IMR-90 (cell line): ENCODE results near the gene FBRS. TPM values are rescaled to one million over a fixed set of nuclear protein-coding genes. Genes with fewer than 3 reads are reported as not detected.

ENCODE experiments used
- ATAC-seq: fragments of 200-7000 bp; cut with Tn5 transposase; 2 replicates; pipeline ENCODE4 v1.9.1; 2020; ENCODE audit warnings: low read depth, mild to moderate bottlenecking, moderate library complexity
- BruUV-seq: library from RNA; stranded (reverse); fragments of 400-500 nt; replicated peaks from 2 replicates; lab custom pipeline; 2021; lab: Mats Ljungman, UMichigan
- CTCF ChIA-PET: fragments of 300-600 bp; formaldehyde crosslinking; extraction: SDS; loops from one replicate; lab custom pipeline; 2021; ENCODE audit warnings: antibody characterized with exemption; lab: Yijun Ruan, JAX
- POLR2A ChIA-PET: fragments of 300-600 bp; sonication (Branson Sonifier 250); formaldehyde crosslinking; loops from one replicate; lab custom pipeline; 2022; ENCODE audit warnings: antibody characterized with exemption; ENCODE audit not compliant: unreplicated experiment; lab: Charles Lee
- DNase-seq: peaks from one replicate; pipeline ENCODE4 v3.0.0; 2013
- H2AFZ ChIP-seq: replicated peaks from 2 replicates; pipeline ENCODE3; 2013; ENCODE audit warnings: low read length, mild to moderate bottlenecking; ENCODE audit not compliant: poor library complexity
- H2AK5ac ChIP-seq: 2 replicates; pipeline ENCODE4 v1.6.1; 2013; ENCODE audit warnings: low read depth, low read length, inconsistent platforms
- H2AK9ac ChIP-seq: replicated peaks from 2 replicates; pipeline ENCODE3; 2013; ENCODE audit warnings: mild to moderate bottlenecking, low read depth, low read length, moderate library complexity; ENCODE audit not compliant: poor library complexity
- H2BK120ac ChIP-seq: 2 replicates; pipeline ENCODE4 v1.6.1; 2013; ENCODE audit warnings: low read depth, low read length, inconsistent platforms
- H2BK15ac ChIP-seq: 3 replicates; pipeline ENCODE4 v1.6.1; 2013; ENCODE audit warnings: low read depth, low read length, inconsistent platforms
- H2BK20ac ChIP-seq: 2 replicates; pipeline ENCODE4 v1.6.1; 2013; ENCODE audit warnings: low read depth, mild to moderate bottlenecking, inconsistent platforms, low read length, moderate library complexity
- H2BK5ac ChIP-seq: 2 replicates; pipeline ENCODE4 v1.6.1; 2013; ENCODE audit warnings: mild to moderate bottlenecking, low read depth, low read length, inconsistent platforms; ENCODE audit not compliant: poor library complexity, severe bottlenecking
- H3K14ac ChIP-seq: replicated peaks from 2 replicates; pipeline ENCODE4 v1.6.1; 2013; ENCODE audit warnings: low read depth, low read length, inconsistent platforms
- H3K18ac ChIP-seq: 2 replicates; pipeline ENCODE4 v1.6.1; 2013; ENCODE audit warnings: low read depth, low read length, control low read depth
- H3K23ac ChIP-seq: 2 replicates; pipeline ENCODE4 v1.6.1; 2013; ENCODE audit warnings: low read depth, low read length, inconsistent platforms
- H3K27ac ChIP-seq: 2 replicates; pipeline ENCODE4 v1.5.1; 2013; ENCODE audit warnings: mild to moderate bottlenecking, control low read depth, low read length; ENCODE audit not compliant: insufficient read depth
- H3K27me3 ChIP-seq: 2 replicates; pipeline ENCODE4 v1.6.1; 2013; ENCODE audit warnings: low read length; ENCODE audit not compliant: control insufficient read depth, insufficient read depth
- H3K36me3 ChIP-seq: 2 replicates; pipeline ENCODE4 v1.6.1; 2013; ENCODE audit warnings: low read length, mixed read lengths; ENCODE audit not compliant: control insufficient read depth, insufficient read depth
- H3K4ac ChIP-seq: 2 replicates; pipeline ENCODE4 v1.6.1; 2013; ENCODE audit warnings: low read depth, low read length, inconsistent platforms
- H3K4me1 ChIP-seq: 2 replicates; pipeline ENCODE4 v1.6.1; 2013; ENCODE audit warnings: low read length, mixed read lengths; ENCODE audit not compliant: control insufficient read depth, insufficient read depth
- H3K4me2 ChIP-seq: 2 replicates; pipeline ENCODE4 v1.6.1; 2013; ENCODE audit warnings: low read depth, mild to moderate bottlenecking, control low read depth, low read length, moderate library complexity
- H3K4me3 ChIP-seq: 2 replicates; pipeline ENCODE4 v1.5.1; 2013; ENCODE audit warnings: low read depth, mild to moderate bottlenecking, control low read depth, low read length, moderate library complexity; ENCODE audit not compliant: insufficient read depth
- H3K56ac ChIP-seq: 2 replicates; pipeline ENCODE4 v1.6.1; 2013; ENCODE audit warnings: low read length, inconsistent platforms; ENCODE audit not compliant: insufficient read depth; ENCODE audit errors: extremely low read depth
- H3K79me1 ChIP-seq, 2 experiments: 2 replicates each; pipeline ENCODE4 v1.6.1; 2013; ENCODE audit warnings: low read length in 2 of 2, inconsistent platforms in 1 of 2, low read depth in 1 of 2
- H3K9ac ChIP-seq: 2 replicates; pipeline ENCODE4 v1.6.1; 2013; ENCODE audit warnings: low read depth, low read length, control low read depth
- H3K9me1 ChIP-seq: 2 replicates; pipeline ENCODE4 v1.6.1; 2013; ENCODE audit warnings: low read length, inconsistent platforms; ENCODE audit not compliant: insufficient read depth
- H3K9me3 ChIP-seq: 2 replicates; pipeline ENCODE4 v1.6.1; 2013; ENCODE audit warnings: low read length; ENCODE audit not compliant: control insufficient read depth, insufficient read depth
- H4K20me1 ChIP-seq: 2 replicates; pipeline ENCODE4 v1.6.1; 2013; ENCODE audit warnings: low read length, inconsistent platforms; ENCODE audit not compliant: insufficient read depth
- H4K5ac ChIP-seq: 2 replicates; pipeline ENCODE4 v1.6.1; 2013; ENCODE audit warnings: mild to moderate bottlenecking, low read depth, low read length, control low read depth
- H4K8ac ChIP-seq, 2 experiments: 2 replicates each; pipeline ENCODE4 v1.6.1; 2013; ENCODE audit warnings: low read depth in 2 of 2, low read length in 2 of 2, control low read depth in 1 of 2, inconsistent platforms in 1 of 2
- H4K91ac ChIP-seq: 2 replicates; pipeline ENCODE4 v1.6.1; 2013; ENCODE audit warnings: low read depth, low read length, inconsistent platforms; ENCODE audit not compliant: insufficient read depth
- BHLHE40 ChIP-seq: fragments of 150-350 bp; IDR thresholded peaks from 2 replicates; pipeline ENCODE4 v1.6.1; 2016; ENCODE audit warnings: mild to moderate bottlenecking, low read depth, low read length
- CTCF ChIP-seq: conservative IDR thresholded peaks from 2 replicates; pipeline ENCODE4 v1.5.1; 2012; ENCODE audit warnings: mild to moderate bottlenecking, low read depth, low read length, improper control_type of control experiment
- MAZ ChIP-seq: IDR thresholded peaks from 2 replicates; pipeline ENCODE4 v1.6.1; 2012; ENCODE audit warnings: low read depth, mild to moderate bottlenecking, low read length, improper control_type of control experiment, moderate library complexity, borderline replicate concordance
- MXI1 ChIP-seq: IDR thresholded peaks from 2 replicates; pipeline ENCODE4 v1.6.1; 2012; ENCODE audit warnings: low read depth, mild to moderate bottlenecking, low read length, moderate library complexity, borderline replicate concordance
- WGBS, 2 experiments: methylation state at CpG; one replicate each; pipeline versions ENCODE4 v1.1.5 to v1.1.7; 2013; ENCODE audit warnings: missing lambda C conversion rate in 2 of 2; ENCODE audit not compliant: insufficient read length in 1 of 2; ENCODE audit errors: extremely low coverage in 2 of 2; 5-methylcytosine and 5-hydroxymethylcytosine counted together
- dilution Hi-C: fragments of 300-500 bp; cut with HindIII; formaldehyde crosslinking; loops from one replicate; pipeline ENCODE4 v1.14.3; 2018; ENCODE audit warnings: low sequenced_read_pairs; ENCODE audit not compliant: unreplicated experiment
- in situ Hi-C: fragments of 300-500 bp; cut with MboI; formaldehyde crosslinking; loops from 3 replicates; pipeline ENCODE4 v1.14.3; 2019; ENCODE audit warnings: low sequenced_read_pairs, inconsistent platforms, mixed read lengths
- intact Hi-C: fragments of 100-400 bp; cut with micrococcal nuclease; formaldehyde crosslinking; loops from 2 replicates; pipeline ENCODE4 v1.10.0; 2022
- polyA plus RNA-seq, 3 experiments: library from polyadenylated mRNA; depleted of rRNA; stranded (reverse); fragments of >200 nt; gene quantifications; 2 replicates each; pipeline ENCODE4 v1.2.3, GENCODE V29; 2012; ENCODE audit warnings: low replicate concordance in 1 of 3
- total RNA-seq: library from RNA; depleted of rRNA; stranded (reverse); fragments of >200 nt; gene quantifications from 2 replicates; pipeline ENCODE4 v1.2.3, GENCODE V29; 2012

Gene FBRS
- total and polyA plus RNA-seq, 2 of the 4 experiments (the other 2 are of a cell fraction): 2.0 to 22.4 TPM

- peak overlapping the region; percentile 99 for H2AFZ ChIP-seq
- 2% methylated on average over 22 of the region's 84 CpGs; no CpG with 5 or more reads in 1 of the 2 experiments for WGBS, 2 experiments
- intact Hi-C loops: loop anchor here (2.0 kb wide), 1 partner anchor 133 kb away; the partner anchor contains the start of gene ZNF768
Measured at GRCh38 chr16:30659507-30660423, 1.5 kb downstream of the FBRS start.

More at GRCh38 chr16:30659507-30660423, 1.5 kb downstream of the FBRS start:
- dilution Hi-C loops (no loop called here), in situ Hi-C loops (no loop called here)
- Histone ChIP-seq H2BK15ac (no peak overlapping the region), H3K18ac (peak overlapping the region; percentile 40), H4K5ac (peak overlapping the region; percentile 54; the same call in 1 of the 2 replicates), H4K91ac (peak overlapping the region; percentile 69), H4K8ac (peak overlapping the region; percentile 68 to 83), H2AK9ac (peak overlapping the region; percentile 95), H4K20me1 (peaks cover 43% of the 10 kb centered on the region), H3K23ac (peak overlapping the region; percentile 65), H3K9ac (peak overlapping the region; percentile 92), H3K9me3 (no peaks in the 10 kb centered on the region), H3K27ac (peak overlapping the region; percentile 93), H3K56ac (peak overlapping the region; percentile 77; the same call in 1 of the 2 replicates), H3K4ac (peak overlapping the region; percentile 82), H2BK20ac (no peak overlapping the region), H2BK120ac (peak overlapping the region; percentile 19; the same call in 1 of the 2 replicates), H3K79me1 (peaks cover 37 to 56% of the 10 kb centered on the region in 2 experiments), H3K14ac (peak overlapping the region; percentile 67), H3K4me2 (peak overlapping the region; percentile 83), H2BK5ac (peak overlapping the region; percentile 85), H2AK5ac (peak overlapping the region; percentile 57), H3K36me3 (peaks cover 51% of the 10 kb centered on the region), H3K9me1 (peaks cover 5% of the 10 kb centered on the region; the same call in 1 of the 2 replicates), H3K4me1 (peaks cover 12% of the 10 kb centered on the region; the same call in 1 of the 2 replicates), H3K4me3 (peak overlapping the region; percentile 62), H3K27me3 (no peaks in the 10 kb centered on the region)
- BruUV-seq: no TSS peak
- CTCF ChIA-PET: interaction anchor here (1.5 kb wide), 1 partner anchor 34 kb away, joined by 4 read pairs; no protein-coding TSS in a partner anchor
- ATAC-seq (no peak), DNase-seq (no peak)
- POLR2A ChIA-PET: no interaction called here
- TF ChIP-seq MXI1 (0 out of 2 replicates have a peak, but pooled peaks have one; percentile 14), MAZ (peak; percentile 7; the same call in 1 of the 2 replicates), BHLHE40 (no peak), CTCF (0 out of 2 replicates have a peak, but pooled peaks have one; percentile 4)
